AG09309 (cell line): ENCODE measurements around the gene CADPS2.
"Not testable (repeated sequence)": the region's sequence is repeated elsewhere in the genome, so short reads cannot be mapped to it uniquely, and the experiment has no call there.

Source experiments
- DNase-seq: peaks from one replicate; pipeline ENCODE4 v3.0.0-alpha.2; 2010; ENCODE audit warnings: low read depth
- H3K4me3 ChIP-seq: 2 replicates; pipeline ENCODE4 v1.5.1; 2011; ENCODE audit warnings: mild to moderate bottlenecking, low read depth, low read length, moderate library complexity; ENCODE audit not compliant: control insufficient read depth
- TF ChIP-seq, protein P1 (sequence below): IDR thresholded peaks from 2 replicates; pipeline ENCODE4 v1.5.1; 2011; ENCODE audit warnings: mild to moderate bottlenecking, low read depth, low read length, inconsistent platforms; ENCODE audit not compliant: insufficient read depth, control insufficient read depth; ENCODE audit errors: missing control alignments

The CADPS2 gene

DNA sequence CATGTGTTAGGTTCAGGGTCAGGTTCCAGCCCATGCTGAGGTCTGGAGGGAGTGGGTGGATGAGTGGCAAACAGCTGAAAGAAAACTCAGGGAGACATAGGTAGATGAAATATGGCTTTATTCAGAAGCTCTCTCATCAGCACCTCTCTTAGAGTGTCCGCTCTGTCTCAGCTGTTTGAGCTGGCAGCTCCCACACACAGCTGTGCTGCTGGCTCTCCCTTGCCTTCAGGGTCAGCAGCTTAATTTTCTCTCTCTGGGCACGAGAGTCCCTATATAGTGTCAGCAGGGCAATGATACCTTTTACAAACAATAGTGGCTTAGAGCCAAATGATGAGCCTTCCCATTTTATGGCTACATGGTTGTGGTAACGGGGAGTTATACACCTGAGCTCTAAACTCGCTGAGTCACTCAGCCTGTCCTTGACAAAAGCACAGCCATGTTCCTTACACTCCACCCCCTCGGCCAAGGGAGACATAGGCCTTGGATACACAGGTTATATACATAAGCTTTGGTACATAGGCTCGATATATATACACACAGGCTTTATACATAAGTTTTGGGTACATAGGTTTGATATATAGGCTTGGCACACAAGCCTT is 197.8 kb downstream of the CADPS2 start:
- TF ChIP-seq, protein P1, sequence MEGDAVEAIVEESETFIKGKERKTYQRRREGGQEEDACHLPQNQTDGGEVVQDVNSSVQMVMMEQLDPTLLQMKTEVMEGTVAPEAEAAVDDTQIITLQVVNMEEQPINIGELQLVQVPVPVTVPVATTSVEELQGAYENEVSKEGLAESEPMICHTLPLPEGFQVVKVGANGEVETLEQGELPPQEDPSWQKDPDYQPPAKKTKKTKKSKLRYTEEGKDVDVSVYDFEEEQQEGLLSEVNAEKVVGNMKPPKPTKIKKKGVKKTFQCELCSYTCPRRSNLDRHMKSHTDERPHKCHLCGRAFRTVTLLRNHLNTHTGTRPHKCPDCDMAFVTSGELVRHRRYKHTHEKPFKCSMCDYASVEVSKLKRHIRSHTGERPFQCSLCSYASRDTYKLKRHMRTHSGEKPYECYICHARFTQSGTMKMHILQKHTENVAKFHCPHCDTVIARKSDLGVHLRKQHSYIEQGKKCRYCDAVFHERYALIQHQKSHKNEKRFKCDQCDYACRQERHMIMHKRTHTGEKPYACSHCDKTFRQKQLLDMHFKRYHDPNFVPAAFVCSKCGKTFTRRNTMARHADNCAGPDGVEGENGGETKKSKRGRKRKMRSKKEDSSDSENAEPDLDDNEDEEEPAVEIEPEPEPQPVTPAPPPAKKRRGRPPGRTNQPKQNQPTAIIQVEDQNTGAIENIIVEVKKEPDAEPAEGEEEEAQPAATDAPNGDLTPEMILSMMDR = no peak
- no peak overlapping the region for H3K4me3 ChIP-seq
- no peak for DNase-seq

DNA sequence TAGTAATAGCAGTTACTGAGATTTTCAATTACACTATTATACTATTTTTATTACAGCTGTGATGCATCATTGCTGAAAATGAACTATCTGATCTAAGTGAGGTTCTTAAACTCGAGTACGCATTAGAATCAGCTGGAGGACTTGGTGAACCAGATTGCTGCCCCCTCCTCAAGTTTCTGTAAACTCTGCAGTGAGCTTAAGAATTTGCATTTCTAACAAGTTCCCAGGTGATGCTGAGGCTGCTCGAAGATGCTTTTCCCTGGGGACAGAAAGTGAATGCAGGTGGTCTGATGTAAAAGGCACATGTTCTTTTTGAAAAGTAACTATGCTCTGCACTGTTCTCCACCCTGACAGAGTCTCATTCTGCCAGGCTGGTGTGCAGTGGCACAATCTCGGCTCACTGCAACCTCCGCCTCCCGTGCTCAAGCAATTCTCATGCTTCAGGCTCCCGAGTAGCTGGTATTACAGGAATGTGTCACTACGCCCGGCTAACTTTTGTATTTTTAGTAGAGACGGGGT is 199.8 kb downstream of the CADPS2 start:
- no peak for DNase-seq
- TF ChIP-seq, protein P1 = no peak
- no peak overlapping the region for H3K4me3 ChIP-seq

DNA sequence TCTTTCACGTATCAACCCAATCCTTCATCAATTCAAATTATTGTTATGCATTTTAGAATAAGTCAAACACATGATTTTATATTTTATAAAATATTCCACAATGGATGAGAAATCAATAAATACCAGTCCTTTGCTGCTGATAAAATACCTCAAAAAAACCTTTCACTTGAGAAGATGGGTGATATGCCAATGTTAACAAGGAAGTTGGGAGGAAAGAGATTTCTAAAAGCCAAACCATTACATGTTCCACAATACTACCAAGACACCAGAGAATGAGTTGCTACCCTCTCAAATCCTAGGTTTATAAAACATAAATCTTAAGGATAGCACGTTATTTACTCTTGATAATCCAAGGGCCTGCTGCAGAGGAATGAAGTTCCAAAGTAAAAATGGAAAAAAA is 201.8 kb downstream of the CADPS2 start:
- DNase-seq = no peak

DNA sequence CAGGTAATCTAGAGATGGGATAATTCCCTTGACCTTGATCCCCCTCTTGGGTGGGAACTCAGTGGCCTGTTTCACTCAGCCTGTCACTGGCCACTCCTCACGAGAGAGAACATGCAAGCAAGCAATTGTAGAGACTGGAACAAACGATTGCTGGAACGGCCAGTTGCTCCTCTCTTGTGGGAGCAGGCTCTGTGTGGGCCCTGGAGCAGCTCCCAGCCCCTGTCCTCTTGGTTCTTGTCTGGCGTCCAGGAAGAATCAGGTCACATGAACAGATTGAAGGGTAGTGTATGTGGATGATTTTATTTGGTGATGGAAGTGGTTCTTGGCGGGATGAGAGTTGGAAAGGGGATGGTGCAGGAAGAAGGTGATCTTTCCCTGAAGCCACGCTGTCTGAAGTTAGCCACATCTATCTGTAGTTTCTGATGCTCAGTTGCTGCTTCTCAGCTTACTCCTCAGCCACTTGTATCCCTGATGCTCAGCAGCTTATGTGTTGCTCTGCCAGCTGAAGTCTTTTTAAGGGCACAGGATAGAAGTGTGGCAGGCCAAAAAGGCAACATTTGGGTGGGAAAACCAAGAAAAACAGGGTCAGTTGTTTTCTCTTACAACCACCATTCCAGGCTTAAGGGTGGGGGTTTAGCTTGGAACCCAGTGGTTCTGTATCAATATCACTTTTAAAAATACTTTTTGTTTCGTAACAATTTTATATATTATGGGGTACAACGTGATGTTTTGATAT is 203.3 kb downstream of the CADPS2 start:
- DNase-seq = no peak
- TF ChIP-seq, protein P1 = no peak
- H3K4me3 ChIP-seq = no peak overlapping the region

More for the DNA sequence above, 201.8 kb downstream of the CADPS2 start:
- H3K4me3 ChIP-seq = no peak overlapping the region
- TF ChIP-seq, protein P1 = no peak

GRCh38 chr7:122681186-122681585 is 205.1 kb downstream of the CADPS2 start:
- DNase-seq, H3K4me3 ChIP-seq: not testable (repeated sequence)

GRCh38 chr7:122679813-122680212 is 206.4 kb downstream of the CADPS2 start:
- DNase-seq = no peak
- H3K4me3 ChIP-seq = no peak overlapping the region
- TF ChIP-seq, protein P1 = no peak

- DNase-seq, H3K4me3 ChIP-seq: not testable (repeated sequence)
Measured at GRCh38 chr7:122679269-122679709, 207.0 kb downstream of the CADPS2 start.
